H1 (cell line): ENCODE measurements around the gene COL25A1. TPM values are rescaled to one million over a fixed set of nuclear protein-coding genes. Genes with fewer than 3 reads are reported as not detected.

Experiments
- CTCF ChIA-PET: fragments of 300-600 bp; sonication (Branson Sonifier 250); formaldehyde crosslinking; loops from one replicate; lab custom pipeline; 2021; ENCODE audit not compliant: partially characterized antibody; lab: Charles Lee
- POLR2A ChIA-PET: fragments of 300-600 bp; sonication (Branson Sonifier 250); formaldehyde crosslinking; loops from one replicate; lab custom pipeline; 2021; ENCODE audit warnings: inconsistent platforms; ENCODE audit not compliant: partially characterized antibody; lab: Charles Lee
- DNase-seq, 2 experiments: peaks; one replicate each; pipeline versions ENCODE4 v3.0.0 to v3.0.0-alpha.2; 2010 to 2022; ENCODE audit warnings: low spot score in 2 of 2, low read depth in 1 of 2, mixed read lengths in 1 of 2
- FAIRE-seq: peaks from 2 replicates; lab custom pipeline; 2011; peaks lifted over from hg19 to GRCh38; lab: Jason Lieb, UNC
- H2AFZ ChIP-seq: 2 replicates; pipeline ENCODE4 v1.8.1; 2012; ENCODE audit warnings: low read length, inconsistent platforms
- H2AK5ac ChIP-seq: 2 replicates; pipeline ENCODE4 v1.6.1; 2013; ENCODE audit warnings: low read depth, low read length
- H2BK120ac ChIP-seq: replicated peaks from 2 replicates; pipeline ENCODE3; 2013; ENCODE audit warnings: low read depth, low read length, inconsistent platforms
- H2BK12ac ChIP-seq: 2 replicates; pipeline ENCODE4 v1.6.1; 2013; ENCODE audit warnings: low read depth, low read length
- H2BK15ac ChIP-seq: 2 replicates; pipeline ENCODE4 v1.6.1; 2013; ENCODE audit warnings: low read length
- H2BK20ac ChIP-seq: 2 replicates; pipeline ENCODE4 v1.6.1; 2013; ENCODE audit warnings: low read length
- H2BK5ac ChIP-seq: 2 replicates; pipeline ENCODE4 v1.6.1; 2013; ENCODE audit warnings: low read depth, low read length
- H3K14ac ChIP-seq: 2 replicates; pipeline ENCODE4 v1.6.1; 2013; ENCODE audit warnings: inconsistent platforms; ENCODE audit not compliant: insufficient read length
- H3K18ac ChIP-seq: 2 replicates; pipeline ENCODE4 v1.6.1; 2013; ENCODE audit warnings: low read length; ENCODE audit errors: extremely low read depth
- H3K23ac ChIP-seq: 2 replicates; pipeline ENCODE4 v1.6.1; 2013; ENCODE audit warnings: inconsistent platforms; ENCODE audit not compliant: insufficient read length
- H3K23me2 ChIP-seq: 2 replicates; pipeline ENCODE4 v1.6.1; 2013; ENCODE audit warnings: low read depth, low read length
- H3K27ac ChIP-seq: 2 replicates; pipeline ENCODE4 v1.6.1; 2011; ENCODE audit warnings: low read depth, low read length, inconsistent platforms
- H3K27me3 ChIP-seq, 4 experiments: replicated peaks in 1 of 4; 1 replicate in 1 of 4; 2 replicates in 3 of 4; pipeline versions ENCODE4 v1.6.1 to v1.8.1; 2011 to 2013; ENCODE audit warnings: low read length in 3 of 4, mild to moderate bottlenecking in 3 of 4, inconsistent platforms in 2 of 4, mixed read lengths in 2 of 4, moderate library complexity in 1 of 4; ENCODE audit not compliant: control insufficient read depth in 3 of 4, insufficient read depth in 3 of 4; ENCODE audit errors: extremely low read depth in 1 of 4
- H3K36me3 ChIP-seq, 4 experiments: 2 replicates each; pipeline versions ENCODE4 v1.6.1 to v1.8.1; 2011 to 2013; ENCODE audit warnings: mild to moderate bottlenecking in 4 of 4, low read length in 3 of 4, moderate library complexity in 2 of 4, control low read depth in 1 of 4, inconsistent platforms in 1 of 4; ENCODE audit not compliant: insufficient read depth in 4 of 4, control insufficient read depth in 2 of 4
- H3K4ac ChIP-seq: replicated peaks from 2 replicates; pipeline ENCODE3; 2013; ENCODE audit warnings: low read length, low read depth, mixed read lengths, inconsistent platforms; ENCODE audit not compliant: insufficient read length
- H3K4me1 ChIP-seq, 4 experiments: replicated peaks in 1 of 4; 1 replicate in 1 of 4; 2 replicates in 3 of 4; pipeline versions ENCODE4 v1.6.1 to v1.8.1; 2011 to 2013; ENCODE audit warnings: low read length in 3 of 4, inconsistent platforms in 2 of 4, mixed read lengths in 1 of 4; ENCODE audit not compliant: insufficient read depth in 4 of 4, control insufficient read depth in 3 of 4
- H3K4me2 ChIP-seq, 2 experiments: 2 replicates each; pipeline versions ENCODE4 v1.6.1 to v1.8.1; 2011 to 2013; ENCODE audit warnings: low read depth in 2 of 2, low read length in 2 of 2, control low read depth in 1 of 2, inconsistent platforms in 1 of 2, mild to moderate bottlenecking in 1 of 2; ENCODE audit not compliant: insufficient read depth in 1 of 2
- H3K4me3 ChIP-seq, 4 experiments: fragments of 200-600, 300-600 bp in 1 of 4; sonication (generic), shearing (Covaris generic), sonication (Bioruptor Twin) in 1 of 4; 2 replicates each; pipeline versions ENCODE4 v1.5.1 to v1.8.1; 2011 to 2016; ENCODE audit warnings: low read length in 4 of 4, low read depth in 3 of 4, control low read depth in 2 of 4, inconsistent platforms in 2 of 4, mild to moderate bottlenecking in 2 of 4, mixed read lengths in 1 of 4, moderate library complexity in 1 of 4; ENCODE audit not compliant: insufficient read depth in 2 of 4; ENCODE audit errors: extremely low read depth in 1 of 4
- H3K56ac ChIP-seq: replicated peaks from 2 replicates; pipeline ENCODE3; 2013; ENCODE audit warnings: low read depth, mild to moderate bottlenecking, mixed read lengths, low read length, inconsistent platforms; ENCODE audit not compliant: insufficient read length
- H3K79me1 ChIP-seq: 2 replicates; pipeline ENCODE4 v1.6.1; 2013; ENCODE audit warnings: low read depth, low read length, control low read depth
- H3K79me2 ChIP-seq, 2 experiments: 2 replicates each; pipeline versions ENCODE4 v1.6.1 to v1.8.1; 2012 to 2013; ENCODE audit warnings: low read length in 2 of 2, mild to moderate bottlenecking in 2 of 2, inconsistent platforms in 1 of 2; ENCODE audit not compliant: insufficient read depth in 2 of 2, control insufficient read depth in 1 of 2
- H3K9ac ChIP-seq, 4 experiments: replicated peaks in 1 of 4; 1 replicate in 1 of 4; 2 replicates in 3 of 4; pipeline versions ENCODE4 v1.6.1 to v1.8.1; 2011 to 2013; ENCODE audit warnings: low read depth in 3 of 4, low read length in 3 of 4, control low read depth in 2 of 4, mild to moderate bottlenecking in 2 of 4, moderate library complexity in 2 of 4, inconsistent platforms in 1 of 4; ENCODE audit errors: extremely low read depth in 1 of 4
- H3K9me3 ChIP-seq, 2 experiments: 2 replicates each; pipeline versions ENCODE4 v1.6.1 to v1.8.1; 2012 to 2013; ENCODE audit warnings: mild to moderate bottlenecking in 2 of 2, moderate library complexity in 2 of 2, control low read depth in 1 of 2, inconsistent platforms in 1 of 2, low read depth in 1 of 2, low read length in 1 of 2, mixed read lengths in 1 of 2; ENCODE audit not compliant: insufficient read depth in 2 of 2
- H4K20me1 ChIP-seq, 2 experiments: replicated peaks in 1 of 2; 2 replicates each; pipeline versions ENCODE3 to v1.8.1; 2011 to 2013; ENCODE audit warnings: inconsistent platforms in 2 of 2, low read length in 2 of 2, mild to moderate bottlenecking in 1 of 2; ENCODE audit not compliant: insufficient read depth in 2 of 2, control insufficient read depth in 1 of 2
- H4K5ac ChIP-seq: 2 replicates; pipeline ENCODE4 v1.6.1; 2013; ENCODE audit warnings: low read length, low read depth, mixed read lengths, inconsistent platforms; ENCODE audit not compliant: insufficient read length
- H4K8ac ChIP-seq: 2 replicates; pipeline ENCODE4 v1.8.0; 2013; ENCODE audit warnings: mild to moderate bottlenecking, moderate library complexity, low read length, inconsistent platforms; ENCODE audit not compliant: insufficient read depth; ENCODE audit errors: extremely low read depth
- H4K91ac ChIP-seq: replicated peaks from 2 replicates; pipeline ENCODE3; 2013; ENCODE audit warnings: low read length, mixed read lengths, inconsistent platforms; ENCODE audit not compliant: insufficient read length
- ASH2L ChIP-seq: fragments of 200-600, 300-600 bp; sonication (generic); IDR thresholded peaks from one replicate; pipeline ENCODE4 v1.7.1; 2017; ENCODE audit warnings: low read length
- BACH1 ChIP-seq: IDR thresholded peaks from 2 replicates; pipeline ENCODE4 v1.6.1; 2012; ENCODE audit warnings: low read length, improper control_type of control experiment
- CBX5 ChIP-seq: fragments of 300-800, 300-1000 bp; sonication (generic); IDR thresholded peaks from 2 replicates; pipeline ENCODE4 v1.7.1; 2016; ENCODE audit warnings: antibody characterized with exemption, low read length, low read depth
- CHD2 ChIP-seq: IDR thresholded peaks from 2 replicates; pipeline ENCODE4 v1.6.1; 2012; ENCODE audit warnings: low read length, improper control_type of control experiment
- CTBP2 ChIP-seq: IDR thresholded peaks from 2 replicates; pipeline ENCODE4 v1.7.0; 2011; ENCODE audit warnings: borderline replicate concordance, mild to moderate bottlenecking, moderate library complexity, mixed read lengths, low read length; ENCODE audit not compliant: insufficient read depth, insufficient read length
- HDAC2 ChIP-seq, 2 experiments: fragments of 300-600 bp in 1 of 2; sonication (generic) in 1 of 2; IDR thresholded peaks; 2 replicates each; pipeline ENCODE4 v1.6.1; 2011 to 2012; ENCODE audit warnings: low read depth in 2 of 2, low read length in 2 of 2, mild to moderate bottlenecking in 2 of 2, moderate library complexity in 2 of 2, borderline replicate concordance in 1 of 2, inconsistent platforms in 1 of 2
- JUN ChIP-seq: IDR thresholded peaks from 2 replicates; pipeline ENCODE4 v1.6.1; 2011; ENCODE audit warnings: low read depth, mild to moderate bottlenecking, improper control_type of control experiment, low read length
- KDM4A ChIP-seq: IDR thresholded peaks from one replicate; pipeline ENCODE4 v1.7.1; 2012; ENCODE audit warnings: low read depth, mild to moderate bottlenecking, moderate library complexity, low read length, inconsistent platforms; ENCODE audit not compliant: severe bottlenecking
- NRF1 ChIP-seq: IDR thresholded peaks from 2 replicates; pipeline ENCODE4 v1.6.1; 2011; ENCODE audit warnings: mild to moderate bottlenecking, low read depth, low read length, improper control_type of control experiment
- POLR2AphosphoS5 ChIP-seq: IDR thresholded peaks from 2 replicates; pipeline ENCODE4 v1.6.1; 2011; ENCODE audit warnings: low read depth, low read length
- SIRT6 ChIP-seq: IDR thresholded peaks from one replicate; pipeline ENCODE4 v1.7.1; 2012; ENCODE audit warnings: low read length, inconsistent platforms
- SP4 ChIP-seq: IDR thresholded peaks from 2 replicates; pipeline ENCODE4 v1.6.1; 2012; ENCODE audit warnings: low read length, inconsistent platforms
- TAF1 ChIP-seq: IDR thresholded peaks from 2 replicates; pipeline ENCODE4 v1.6.1; 2011; ENCODE audit warnings: mild to moderate bottlenecking, low read depth, low read length
- polyA plus RNA-seq, 7 experiments: library from polyadenylated mRNA; depleted of rRNA in 3 of 7; stranded (reverse) in 5 of 7; unstranded in 2 of 7; fragments of >200 nt in 5 of 7; fragments of 200-250 nt in 2 of 7; gene quantifications; 1 replicate in 5 of 7; 2 replicates in 1 of 7; 4 replicates in 1 of 7; pipeline versions ENCODE4 v1.2.1 to v1.2.3, GENCODE V29; 2011 to 2013; ENCODE audit warnings: missing spikeins in 2 of 7, mixed read lengths in 2 of 7
- total RNA-seq: library from RNA; stranded (reverse); fragmentation: NEBNext Ultra II Directional; extraction: Animal tissue kit (Norgen Biotek cat#: 25700); gene quantifications from 2 replicates; pipeline ENCODE4 v1.2.1, GENCODE V29; 2021
- TF ChIP-seq, protein P1 (sequence below), 3 experiments: IDR thresholded peaks; 1 replicate in 2 of 3; 2 replicates in 1 of 3; pipeline versions ENCODE4 v1.5.1 to v1.6.1; 2011; ENCODE audit warnings: low read length in 3 of 3, mild to moderate bottlenecking in 3 of 3, inconsistent platforms in 2 of 3, low read depth in 1 of 3, moderate library complexity in 1 of 3; ENCODE audit not compliant: insufficient read depth in 1 of 3; ENCODE audit errors: control extremely low read depth in 1 of 3

The COL25A1 gene
- total and polyA plus RNA-seq, 2 of the 8 experiments (the other 6 are each of a cell fraction or from before 2014, with no cell fraction given) = 1.1 to 8.3 TPM

DNA sequence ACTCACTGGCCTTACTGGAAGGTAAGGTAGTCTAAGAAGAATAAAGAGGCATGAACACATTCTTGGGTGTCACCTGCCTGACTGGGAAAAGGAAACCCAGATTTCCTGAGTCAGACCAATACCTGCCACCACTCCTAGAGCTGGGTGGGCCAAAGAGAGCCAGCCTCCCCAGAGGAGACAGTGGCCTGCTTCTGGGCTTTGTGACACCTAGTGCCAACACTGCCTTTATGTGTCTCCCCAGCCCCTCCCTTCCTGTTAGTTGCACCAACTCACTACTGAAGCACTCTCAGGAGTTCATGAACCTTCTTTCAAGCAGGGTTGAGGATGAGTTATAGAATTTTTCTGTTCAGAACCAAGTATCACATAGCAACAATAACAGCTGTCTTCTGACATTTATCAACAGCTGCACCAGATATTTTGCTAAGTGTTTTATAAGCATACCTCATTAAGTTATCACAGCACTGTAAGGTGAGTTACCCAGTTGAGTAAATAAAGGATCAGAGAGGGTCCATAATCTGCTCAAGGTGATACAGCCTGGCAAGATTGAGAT is 462.0 kb downstream of the COL25A1 start:
- Histone ChIP-seq H2BK20ac (no peak overlapping the region), H3K23me2 (no peaks in the 10 kb centered on the region), H4K20me1 (no peaks in the 10 kb centered on the region), H4K5ac (no peak overlapping the region), H3K18ac (no peak overlapping the region), H3K27ac (no peak overlapping the region), H2BK5ac (no peak overlapping the region), H3K4ac (no peak overlapping the region), H3K27me3 (no peaks in the 10 kb centered on the region), H4K91ac (no peak overlapping the region), H3K56ac (no peak overlapping the region), H3K14ac (no peak overlapping the region), H2BK15ac (no peak overlapping the region), H3K4me3 (no peak overlapping the region), H3K4me1 (no peaks in the 10 kb centered on the region), H2BK120ac (no peak overlapping the region), H2AK5ac (no peak overlapping the region), H3K23ac (no peak overlapping the region), H3K79me2 (no peaks in the 10 kb centered on the region), H3K9me3 (no peaks in the 10 kb centered on the region), H3K79me1 (no peaks in the 10 kb centered on the region), H3K9ac (no peak overlapping the region), H2BK12ac (no peak overlapping the region), H4K8ac (no peak overlapping the region), H3K4me2 (no peak overlapping the region), H2AFZ (no peak overlapping the region), H3K36me3 (no peaks in the 10 kb centered on the region)
- FAIRE-seq = no peak
- ChIA-PET POLR2A (no interaction called here), CTCF (no interaction called here)
- DNase-seq = no peak
- TF ChIP-seq KDM4A (no peak), TAF1 (no peak), CBX5 (no peak), BACH1 (no peak), SP4 (no peak), CHD2 (no peak), CTBP2 (no peak), SIRT6 (no peak), NRF1 (no peak), JUN (no peak), POLR2AphosphoS5 (no peak), HDAC2 (IDR thresholded peaks at IDR 0.05; ENCODE audit: borderline replicate concordance in 1 of 2, low read depth in 2 of 2, low read length in 2 of 2) (no peak), ASH2L (no peak)
- TF ChIP-seq, protein P1, sequence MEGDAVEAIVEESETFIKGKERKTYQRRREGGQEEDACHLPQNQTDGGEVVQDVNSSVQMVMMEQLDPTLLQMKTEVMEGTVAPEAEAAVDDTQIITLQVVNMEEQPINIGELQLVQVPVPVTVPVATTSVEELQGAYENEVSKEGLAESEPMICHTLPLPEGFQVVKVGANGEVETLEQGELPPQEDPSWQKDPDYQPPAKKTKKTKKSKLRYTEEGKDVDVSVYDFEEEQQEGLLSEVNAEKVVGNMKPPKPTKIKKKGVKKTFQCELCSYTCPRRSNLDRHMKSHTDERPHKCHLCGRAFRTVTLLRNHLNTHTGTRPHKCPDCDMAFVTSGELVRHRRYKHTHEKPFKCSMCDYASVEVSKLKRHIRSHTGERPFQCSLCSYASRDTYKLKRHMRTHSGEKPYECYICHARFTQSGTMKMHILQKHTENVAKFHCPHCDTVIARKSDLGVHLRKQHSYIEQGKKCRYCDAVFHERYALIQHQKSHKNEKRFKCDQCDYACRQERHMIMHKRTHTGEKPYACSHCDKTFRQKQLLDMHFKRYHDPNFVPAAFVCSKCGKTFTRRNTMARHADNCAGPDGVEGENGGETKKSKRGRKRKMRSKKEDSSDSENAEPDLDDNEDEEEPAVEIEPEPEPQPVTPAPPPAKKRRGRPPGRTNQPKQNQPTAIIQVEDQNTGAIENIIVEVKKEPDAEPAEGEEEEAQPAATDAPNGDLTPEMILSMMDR (IDR thresholded peaks at IDR 0.05; ENCODE audit: control extremely low read depth in 1 of 3, insufficient read depth in 1 of 3, low read depth in 1 of 3, low read length in 3 of 3) = no peak
